ENCODE measurements around the gene EFCAB11.

GRCh38 chr14:89844508-89844907 lies 110.0 kb downstream of the EFCAB11 start:
- TF ChIP-seq CTCF (IDR thresholded peaks at IDR 0.05; ENCODE audit: low read length) (no peak), EZH2 (IDR thresholded peaks at IDR 0.05; ENCODE audit: borderline replicate concordance, low read length) (no peak)
